Nephron progenitor cell (in vitro differentiated cells): ENCODE results near the gene RNF13.

Experiments used
- DNase-seq: peaks from one replicate; pipeline ENCODE4 v3.0.0; 2021
- H3K27ac Mint-ChIP-seq: 2 replicates; pipeline ENCODE4 v1.8.0; 2021; ENCODE audit warnings: mild to moderate bottlenecking, moderate library complexity, mixed read lengths
- H3K27me3 Mint-ChIP-seq: 2 replicates; pipeline ENCODE4 v1.8.0; 2021; ENCODE audit warnings: mild to moderate bottlenecking, low read depth, mixed read lengths; ENCODE audit not compliant: poor library complexity
- H3K36me3 Mint-ChIP-seq: 2 replicates; pipeline ENCODE4 v1.8.0; 2021; ENCODE audit warnings: low read depth, mixed read lengths
- H3K4me1 Mint-ChIP-seq: 2 replicates; pipeline ENCODE4 v1.8.0; 2021; ENCODE audit warnings: mixed read lengths
- H3K4me3 Mint-ChIP-seq: 2 replicates; pipeline ENCODE4 v1.8.0; 2021; ENCODE audit warnings: mild to moderate bottlenecking, moderate library complexity, mixed read lengths
- H3K9me3 Mint-ChIP-seq: 2 replicates; pipeline ENCODE4 v1.8.0; 2021; ENCODE audit warnings: mild to moderate bottlenecking, moderate library complexity, mixed read lengths
- CTCF ChIP-seq: fragments of 200-600 bp; sonication (generic); IDR thresholded peaks from 2 replicates; pipeline ENCODE4 v1.5.0; 2021; ENCODE audit warnings: antibody characterized with exemption

Gene RNF13

GRCh38 chr3:149801639-149802038 is 11.4 kb upstream of the RNF13 start:
- Mint-ChIP-seq H3K4me3 (no peak overlapping the region), H3K27me3 (peaks cover 12% of the 10 kb centered on the region), H3K4me1 (no peaks in the 10 kb centered on the region), H3K27ac (no peak overlapping the region), H3K36me3 (no peaks in the 10 kb centered on the region), H3K9me3 (peaks cover 19% of the 10 kb centered on the region)
- TF ChIP-seq CTCF = no peak
- DNase-seq = no peak

GRCh38 chr3:149806171-149806778 is 6.7 kb upstream of the RNF13 start:
- no peak overlapping the region for H3K4me3 Mint-ChIP-seq
- H3K27ac Mint-ChIP-seq = no peak overlapping the region
- H3K27me3 Mint-ChIP-seq = peaks cover 7% of the 10 kb centered on the region
- no peak for TF ChIP-seq CTCF
- H3K36me3 Mint-ChIP-seq = no peaks in the 10 kb centered on the region
- H3K4me1 Mint-ChIP-seq = no peaks in the 10 kb centered on the region
- DNase-seq = no peak
- H3K9me3 Mint-ChIP-seq = peaks cover 6% of the 10 kb centered on the region

- no peak overlapping the region for H3K4me3 Mint-ChIP-seq
- H3K27me3 Mint-ChIP-seq = peaks cover 7% of the 10 kb centered on the region
- H3K4me1 Mint-ChIP-seq = peaks cover 6% of the 10 kb centered on the region
- no peaks in the 10 kb centered on the region for H3K36me3 Mint-ChIP-seq
- peak; percentile 58 for DNase-seq
- peak; percentile 81 for TF ChIP-seq CTCF
- H3K9me3 Mint-ChIP-seq = no peaks in the 10 kb centered on the region
- no peak overlapping the region for H3K27ac Mint-ChIP-seq
These were observed 4.7 kb upstream of the RNF13 start for GRCh38 chr3:149808209-149808829.

- no peak overlapping the region for H3K27ac Mint-ChIP-seq
- DNase-seq = no peak
- H3K9me3 Mint-ChIP-seq = no peaks in the 10 kb centered on the region
- no peak for TF ChIP-seq CTCF
- no peaks in the 10 kb centered on the region for H3K36me3 Mint-ChIP-seq
- H3K27me3 Mint-ChIP-seq = peaks cover 7% of the 10 kb centered on the region
- no peak overlapping the region for H3K4me3 Mint-ChIP-seq
- H3K4me1 Mint-ChIP-seq = peaks cover 18% of the 10 kb centered on the region
These were observed 3.3 kb upstream of the RNF13 start for GRCh38 chr3:149809699-149810098.

- Mint-ChIP-seq H3K4me3 (no peak overlapping the region), H3K27me3 (peaks cover 4% of the 10 kb centered on the region), H3K9me3 (no peaks in the 10 kb centered on the region), H3K27ac (no peak overlapping the region), H3K4me1 (peaks cover 30% of the 10 kb centered on the region), H3K36me3 (no peaks in the 10 kb centered on the region)
- no peak for TF ChIP-seq CTCF
- DNase-seq = no peak
These were observed 2.2 kb upstream of the RNF13 start for GRCh38 chr3:149810846-149811245.

- Mint-ChIP-seq H3K9me3 (no peaks in the 10 kb centered on the region), H3K27ac (peak overlapping the region; percentile 40), H3K4me3 (peak overlapping the region; percentile 94), H3K36me3 (no peaks in the 10 kb centered on the region), H3K27me3 (no peaks in the 10 kb centered on the region), H3K4me1 (peaks cover 36% of the 10 kb centered on the region)
- no peak for DNase-seq
- no peak for TF ChIP-seq CTCF
These were observed 830 bp upstream of the RNF13 start for GRCh38 chr3:149812165-149812605.
